Neural cell (in vitro differentiated cells): Measurements from ENCODE around the gene PTPRG. TPM values are rescaled to one million over a fixed set of nuclear protein-coding genes. Genes with fewer than 3 reads are reported as not detected.

Experiments
- H2AFZ ChIP-seq: fragments of 200-600, 300-800 bp; sonication (generic), shearing (Covaris generic); 2 replicates; pipeline ENCODE4 v1.6.0; 2014; ENCODE audit warnings: low read depth, mild to moderate bottlenecking, antibody characterized with exemption, low read length, moderate library complexity
- H3F3A ChIP-seq: fragments of 200-600 bp; shearing (Covaris generic); 2 replicates; pipeline ENCODE4 v1.6.1; 2016; ENCODE audit warnings: mild to moderate bottlenecking, moderate library complexity, mixed read lengths, antibody characterized with exemption, low read length; ENCODE audit not compliant: insufficient read depth, poor library complexity, severe bottlenecking
- H3K27ac ChIP-seq: fragments of 200-600, 300-800 bp; sonication (generic), shearing (Covaris generic); 2 replicates; pipeline ENCODE4 v1.5.1; 2014; ENCODE audit warnings: mild to moderate bottlenecking, low read length, moderate library complexity
- H3K27me3 ChIP-seq: fragments of 300-800, 200-600 bp; sonication (generic), shearing (Covaris generic); 2 replicates; pipeline ENCODE4 v1.6.0; 2014; ENCODE audit warnings: mild to moderate bottlenecking, low read depth, low read length, moderate library complexity; ENCODE audit not compliant: insufficient read depth
- H3K36me3 ChIP-seq: fragments of 300-800, 200-600 bp; sonication (generic), shearing (Covaris generic); 2 replicates; pipeline ENCODE4 v1.5.1; 2014; ENCODE audit warnings: mild to moderate bottlenecking, antibody characterized with exemption, low read length, moderate library complexity; ENCODE audit not compliant: insufficient read depth
- H3K4me2 ChIP-seq: fragments of 300-800, 200-600 bp; sonication (generic), shearing (Covaris generic); 2 replicates; pipeline ENCODE4 v1.6.0; 2014; ENCODE audit warnings: mild to moderate bottlenecking, low read length
- H3K4me3 ChIP-seq: fragments of 300-800, 200-600 bp; sonication (generic), shearing (Covaris generic); 2 replicates; pipeline ENCODE4 v1.5.1; 2014; ENCODE audit warnings: mild to moderate bottlenecking, low read length, moderate library complexity
- H3K79me2 ChIP-seq: fragments of 200-600 bp; shearing (Covaris generic); replicated peaks from 2 replicates; pipeline ENCODE4 v1.6.0; 2014; ENCODE audit warnings: mild to moderate bottlenecking, low read length, moderate library complexity; ENCODE audit not compliant: insufficient read depth
- H3K9ac ChIP-seq: fragments of 300-800, 200-600 bp; sonication (generic), shearing (Covaris generic); 2 replicates; pipeline ENCODE4 v1.6.1; 2016; ENCODE audit warnings: mild to moderate bottlenecking, low read length, mixed read lengths
- H3K9me2 ChIP-seq: fragments of 200-600 bp; shearing (Covaris generic); 2 replicates; pipeline ENCODE4 v1.6.1; 2016; ENCODE audit warnings: mild to moderate bottlenecking, low read length, mixed read lengths; ENCODE audit not compliant: insufficient read depth
- H3K9me3 ChIP-seq: fragments of 200-600, 300-800 bp; sonication (generic), shearing (Covaris generic); 2 replicates; pipeline ENCODE4 v1.6.1; 2016; ENCODE audit warnings: mild to moderate bottlenecking, mixed run types, low read length, moderate library complexity, mixed read lengths
- H4K20me1 ChIP-seq: fragments of 200-600 bp; shearing (Covaris generic); 2 replicates; pipeline ENCODE4 v1.6.1; 2016; ENCODE audit warnings: mild to moderate bottlenecking, mixed run types; ENCODE audit not compliant: insufficient read depth
- EP300 ChIP-seq: fragments of 450-650 bp; conservative IDR thresholded peaks from 2 replicates; pipeline ENCODE4 v1.6.1; 2014; ENCODE audit warnings: antibody characterized with exemption, mild to moderate bottlenecking, moderate library complexity; ENCODE audit not compliant: poor library complexity, severe bottlenecking
- EZH2 ChIP-seq: fragments of 200-600, 300-800 bp; shearing (Covaris generic), sonication (generic); IDR thresholded peaks from 2 replicates; pipeline ENCODE4 v1.6.1; 2014; ENCODE audit warnings: antibody characterized with exemption, low read length, borderline replicate concordance, mild to moderate bottlenecking; ENCODE audit not compliant: insufficient read depth, poor library complexity, severe bottlenecking
- MXI1 ChIP-seq: fragments of 450-650 bp; conservative IDR thresholded peaks from 2 replicates; pipeline ENCODE4 v1.6.1; 2014; ENCODE audit warnings: antibody characterized with exemption, mild to moderate bottlenecking; ENCODE audit not compliant: poor library complexity, severe bottlenecking
- POLR2AphosphoS5 ChIP-seq: IDR thresholded peaks from 2 replicates; pipeline ENCODE4 v1.6.1; 2012
- RAD21 ChIP-seq: fragments of 450-650 bp; conservative IDR thresholded peaks from 2 replicates; pipeline ENCODE4 v1.6.1; 2014; ENCODE audit warnings: antibody characterized with exemption, mild to moderate bottlenecking, moderate library complexity
- SMC3 ChIP-seq: fragments of 450-650 bp; conservative IDR thresholded peaks from 2 replicates; pipeline ENCODE4 v1.6.1; 2014; ENCODE audit warnings: antibody characterized with exemption, mild to moderate bottlenecking, moderate library complexity; ENCODE audit not compliant: poor library complexity
- TAF1 ChIP-seq: IDR thresholded peaks from 2 replicates; pipeline ENCODE4 v1.6.1; 2012; ENCODE audit warnings: low read depth
- polyA plus RNA-seq: library from polyadenylated mRNA; depleted of rRNA; stranded (reverse); fragments of >200 nt; gene quantifications from 2 replicates; pipeline ENCODE4 v1.2.3, GENCODE V29; 2014
- TF ChIP-seq, protein P1 (sequence below): fragments of 450-650 bp; IDR thresholded peaks from 2 replicates; pipeline ENCODE4 v1.5.1; 2014; ENCODE audit warnings: antibody characterized with exemption, mild to moderate bottlenecking, moderate library complexity; ENCODE audit not compliant: poor library complexity, severe bottlenecking
- TF ChIP-seq, protein P2 (sequence below): IDR thresholded peaks from 2 replicates; pipeline ENCODE4 v1.6.1; 2012; ENCODE audit warnings: borderline replicate concordance

The PTPRG gene
- polyA plus RNA-seq, 1 donor from 2014 or later = 33.1 TPM

DNA sequence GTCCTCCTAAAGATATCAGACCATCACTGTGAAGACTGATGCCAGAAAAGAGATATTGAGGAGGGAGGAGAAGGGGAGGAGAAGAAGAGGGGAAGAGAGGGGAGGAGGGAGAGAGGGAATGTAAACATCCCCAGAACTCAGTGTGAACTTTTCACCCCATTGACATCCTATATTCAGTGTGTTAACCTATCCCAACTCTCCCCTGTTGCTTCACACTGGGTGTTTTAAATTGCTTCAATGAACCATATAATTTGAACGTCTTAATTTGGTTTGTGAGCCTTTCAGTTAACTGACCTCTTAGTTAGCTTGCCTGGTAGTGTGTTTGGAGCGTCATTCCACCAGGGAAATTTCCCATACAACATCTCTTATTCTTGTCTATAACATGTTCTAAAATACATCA is 29.8 kb upstream of the PTPRG start:
- no peak overlapping the region for H3K27ac ChIP-seq
- H2AFZ ChIP-seq = no peak overlapping the region
- H3K9me3 ChIP-seq = no peaks in the 10 kb centered on the region
- H3K36me3 ChIP-seq = no peaks in the 10 kb centered on the region
- no peaks in the 10 kb centered on the region for H3F3A ChIP-seq
- H3K9ac ChIP-seq = no peak overlapping the region
- no peaks in the 10 kb centered on the region for H4K20me1 ChIP-seq
- H3K9me2 ChIP-seq = no peaks in the 10 kb centered on the region
- H3K4me2 ChIP-seq = no peak overlapping the region
- no peak overlapping the region for H3K4me3 ChIP-seq
- TF ChIP-seq, protein P1, sequence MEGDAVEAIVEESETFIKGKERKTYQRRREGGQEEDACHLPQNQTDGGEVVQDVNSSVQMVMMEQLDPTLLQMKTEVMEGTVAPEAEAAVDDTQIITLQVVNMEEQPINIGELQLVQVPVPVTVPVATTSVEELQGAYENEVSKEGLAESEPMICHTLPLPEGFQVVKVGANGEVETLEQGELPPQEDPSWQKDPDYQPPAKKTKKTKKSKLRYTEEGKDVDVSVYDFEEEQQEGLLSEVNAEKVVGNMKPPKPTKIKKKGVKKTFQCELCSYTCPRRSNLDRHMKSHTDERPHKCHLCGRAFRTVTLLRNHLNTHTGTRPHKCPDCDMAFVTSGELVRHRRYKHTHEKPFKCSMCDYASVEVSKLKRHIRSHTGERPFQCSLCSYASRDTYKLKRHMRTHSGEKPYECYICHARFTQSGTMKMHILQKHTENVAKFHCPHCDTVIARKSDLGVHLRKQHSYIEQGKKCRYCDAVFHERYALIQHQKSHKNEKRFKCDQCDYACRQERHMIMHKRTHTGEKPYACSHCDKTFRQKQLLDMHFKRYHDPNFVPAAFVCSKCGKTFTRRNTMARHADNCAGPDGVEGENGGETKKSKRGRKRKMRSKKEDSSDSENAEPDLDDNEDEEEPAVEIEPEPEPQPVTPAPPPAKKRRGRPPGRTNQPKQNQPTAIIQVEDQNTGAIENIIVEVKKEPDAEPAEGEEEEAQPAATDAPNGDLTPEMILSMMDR = no peak
- TF ChIP-seq MXI1 (no peak), SMC3 (no peak), TAF1 (no peak), EP300 (no peak), RAD21 (no peak), POLR2AphosphoS5 (no peak), EZH2 (no peak)
- TF ChIP-seq, protein P2, sequence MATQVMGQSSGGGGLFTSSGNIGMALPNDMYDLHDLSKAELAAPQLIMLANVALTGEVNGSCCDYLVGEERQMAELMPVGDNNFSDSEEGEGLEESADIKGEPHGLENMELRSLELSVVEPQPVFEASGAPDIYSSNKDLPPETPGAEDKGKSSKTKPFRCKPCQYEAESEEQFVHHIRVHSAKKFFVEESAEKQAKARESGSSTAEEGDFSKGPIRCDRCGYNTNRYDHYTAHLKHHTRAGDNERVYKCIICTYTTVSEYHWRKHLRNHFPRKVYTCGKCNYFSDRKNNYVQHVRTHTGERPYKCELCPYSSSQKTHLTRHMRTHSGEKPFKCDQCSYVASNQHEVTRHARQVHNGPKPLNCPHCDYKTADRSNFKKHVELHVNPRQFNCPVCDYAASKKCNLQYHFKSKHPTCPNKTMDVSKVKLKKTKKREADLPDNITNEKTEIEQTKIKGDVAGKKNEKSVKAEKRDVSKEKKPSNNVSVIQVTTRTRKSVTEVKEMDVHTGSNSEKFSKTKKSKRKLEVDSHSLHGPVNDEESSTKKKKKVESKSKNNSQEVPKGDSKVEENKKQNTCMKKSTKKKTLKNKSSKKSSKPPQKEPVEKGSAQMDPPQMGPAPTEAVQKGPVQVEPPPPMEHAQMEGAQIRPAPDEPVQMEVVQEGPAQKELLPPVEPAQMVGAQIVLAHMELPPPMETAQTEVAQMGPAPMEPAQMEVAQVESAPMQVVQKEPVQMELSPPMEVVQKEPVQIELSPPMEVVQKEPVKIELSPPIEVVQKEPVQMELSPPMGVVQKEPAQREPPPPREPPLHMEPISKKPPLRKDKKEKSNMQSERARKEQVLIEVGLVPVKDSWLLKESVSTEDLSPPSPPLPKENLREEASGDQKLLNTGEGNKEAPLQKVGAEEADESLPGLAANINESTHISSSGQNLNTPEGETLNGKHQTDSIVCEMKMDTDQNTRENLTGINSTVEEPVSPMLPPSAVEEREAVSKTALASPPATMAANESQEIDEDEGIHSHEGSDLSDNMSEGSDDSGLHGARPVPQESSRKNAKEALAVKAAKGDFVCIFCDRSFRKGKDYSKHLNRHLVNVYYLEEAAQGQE = no peak
- H3K79me2 ChIP-seq = no peaks in the 10 kb centered on the region
- no peaks in the 10 kb centered on the region for H3K27me3 ChIP-seq

DNA sequence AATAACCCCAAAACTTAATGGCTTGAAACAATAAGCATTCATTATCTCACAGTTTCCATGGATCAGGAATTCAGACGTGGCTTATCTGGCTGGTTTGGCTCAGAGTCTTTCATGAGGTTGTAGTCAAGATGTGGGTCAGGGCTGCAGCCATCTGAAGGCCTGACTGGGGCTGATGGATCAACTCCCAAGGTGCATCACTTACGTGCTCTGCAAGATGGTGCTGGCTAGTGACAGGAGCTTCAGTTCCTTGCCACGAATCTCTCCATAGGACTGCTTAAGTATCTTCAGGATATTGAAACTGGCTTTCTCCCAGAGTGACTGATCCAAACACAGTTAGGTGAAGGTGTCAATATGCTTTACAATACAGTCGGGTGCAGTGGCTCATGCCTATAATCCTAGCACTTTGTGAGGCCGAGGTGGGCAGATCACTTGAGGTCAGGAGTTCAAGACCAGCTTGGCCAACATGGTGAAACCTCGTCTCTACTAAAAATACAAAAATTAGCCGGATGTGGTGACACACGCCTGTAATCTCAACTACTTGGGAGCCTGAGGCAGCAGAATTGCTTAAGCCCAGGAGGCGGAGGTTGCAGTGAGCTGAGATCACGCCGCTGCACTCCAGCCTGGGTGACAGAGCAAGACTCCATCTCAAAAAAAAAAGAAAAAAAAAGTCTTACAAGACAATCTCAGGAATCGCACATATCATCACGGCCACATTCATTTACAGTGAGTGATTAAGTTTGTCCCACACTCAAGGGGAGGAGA is 28.5 kb upstream of the PTPRG start:
- no peaks in the 10 kb centered on the region for H3K79me2 ChIP-seq
- H3K27ac ChIP-seq = no peak overlapping the region
- H2AFZ ChIP-seq = no peak overlapping the region
- H3K9ac ChIP-seq = no peak overlapping the region
- no peak overlapping the region for H3K4me2 ChIP-seq
- H3K9me2 ChIP-seq = no peaks in the 10 kb centered on the region
- H3F3A ChIP-seq = no peaks in the 10 kb centered on the region
- no peaks in the 10 kb centered on the region for H4K20me1 ChIP-seq
- H3K9me3 ChIP-seq = no peaks in the 10 kb centered on the region
- H3K36me3 ChIP-seq = no peaks in the 10 kb centered on the region
- H3K27me3 ChIP-seq = no peaks in the 10 kb centered on the region
- H3K4me3 ChIP-seq = no peak overlapping the region
- TF ChIP-seq POLR2AphosphoS5 = no peak

DNA sequence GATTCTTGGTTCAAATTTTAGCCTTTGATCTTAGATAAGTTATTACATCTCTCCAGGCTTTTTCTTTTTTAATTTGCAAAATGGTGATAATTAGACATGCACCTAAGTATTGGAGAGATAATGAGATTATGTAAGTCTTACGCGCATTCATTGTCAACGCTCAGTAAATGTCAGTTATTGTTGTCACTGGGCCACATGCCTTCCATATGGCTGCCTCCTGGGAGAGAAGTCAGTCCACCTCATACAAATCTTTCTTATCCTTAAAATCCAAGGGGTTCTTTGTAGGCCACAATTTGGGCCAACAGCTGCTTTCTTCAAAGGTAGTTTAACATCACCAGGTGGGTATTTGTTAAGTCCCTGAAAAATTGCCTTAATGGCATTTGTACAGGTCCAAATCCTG is 25.5 kb upstream of the PTPRG start:
- no peaks in the 10 kb centered on the region for H4K20me1 ChIP-seq
- no peak overlapping the region for H3K27ac ChIP-seq
- TF ChIP-seq SMC3 = no peak
- TF ChIP-seq TAF1 = no peak
- TF ChIP-seq EP300 = no peak
- TF ChIP-seq RAD21 = no peak
- TF ChIP-seq, protein P2 = no peak
- no peak for TF ChIP-seq MXI1
- no peak for TF ChIP-seq EZH2
- TF ChIP-seq, protein P1 = no peak
- TF ChIP-seq POLR2AphosphoS5 = no peak
- no peak overlapping the region for H3K9ac ChIP-seq
- no peaks in the 10 kb centered on the region for H3F3A ChIP-seq
- H3K27me3 ChIP-seq = no peaks in the 10 kb centered on the region
- H3K4me3 ChIP-seq = no peak overlapping the region
- no peaks in the 10 kb centered on the region for H3K9me2 ChIP-seq
- H3K36me3 ChIP-seq = no peaks in the 10 kb centered on the region
- no peak overlapping the region for H3K4me2 ChIP-seq
- H3K9me3 ChIP-seq = no peaks in the 10 kb centered on the region
- H3K79me2 ChIP-seq = no peaks in the 10 kb centered on the region
- no peak overlapping the region for H2AFZ ChIP-seq
